ENCODE measurements around the gene GLTP.
A peak's percentile ranks its signal among the peaks of the same experiment; 100 is the strongest.

The GLTP gene

DNA sequence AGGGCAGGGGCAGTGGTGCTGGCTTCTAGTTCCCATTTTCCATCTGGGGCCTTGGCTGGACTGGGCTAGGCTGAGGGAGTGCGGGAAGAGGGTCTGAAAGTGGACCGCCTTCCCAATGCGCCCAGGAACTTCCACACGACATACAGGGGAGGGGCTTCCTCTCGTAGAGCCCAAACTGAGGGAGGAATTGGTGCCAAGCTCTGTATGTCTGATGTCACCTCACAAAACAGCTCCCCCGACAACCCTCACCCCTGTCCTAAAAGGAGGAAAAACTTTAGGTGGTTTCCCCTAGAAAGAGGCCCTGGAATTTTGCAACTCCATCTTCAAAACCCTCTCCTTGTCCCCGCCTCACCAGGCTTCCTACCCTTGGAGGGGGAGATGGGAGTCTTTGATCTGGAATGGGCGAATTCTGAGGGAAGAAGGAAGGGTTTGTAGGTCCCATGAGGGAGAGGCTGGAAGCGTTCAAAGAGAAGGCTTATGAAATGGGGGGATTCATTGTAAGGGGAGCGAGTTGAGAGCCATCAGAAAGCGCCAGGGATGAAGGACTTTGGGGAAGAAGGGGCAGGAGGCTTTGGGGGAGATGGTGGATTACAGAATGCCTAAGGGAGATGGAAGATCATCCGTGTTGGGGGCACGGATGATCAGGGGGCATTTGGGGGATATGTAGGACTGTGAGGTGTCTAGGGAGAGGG, 844 bp downstream of the GLTP start:
- H3K4me1 ChIP-seq (ENCODE audit: control insufficient read depth in 1 of 2, insufficient read depth in 1 of 2, low read depth in 1 of 2, low read length in 1 of 2): peaks cover 41 to 43% of the 10 kb centered on the region in 2 experiments
- TF ChIP-seq, protein P1, sequence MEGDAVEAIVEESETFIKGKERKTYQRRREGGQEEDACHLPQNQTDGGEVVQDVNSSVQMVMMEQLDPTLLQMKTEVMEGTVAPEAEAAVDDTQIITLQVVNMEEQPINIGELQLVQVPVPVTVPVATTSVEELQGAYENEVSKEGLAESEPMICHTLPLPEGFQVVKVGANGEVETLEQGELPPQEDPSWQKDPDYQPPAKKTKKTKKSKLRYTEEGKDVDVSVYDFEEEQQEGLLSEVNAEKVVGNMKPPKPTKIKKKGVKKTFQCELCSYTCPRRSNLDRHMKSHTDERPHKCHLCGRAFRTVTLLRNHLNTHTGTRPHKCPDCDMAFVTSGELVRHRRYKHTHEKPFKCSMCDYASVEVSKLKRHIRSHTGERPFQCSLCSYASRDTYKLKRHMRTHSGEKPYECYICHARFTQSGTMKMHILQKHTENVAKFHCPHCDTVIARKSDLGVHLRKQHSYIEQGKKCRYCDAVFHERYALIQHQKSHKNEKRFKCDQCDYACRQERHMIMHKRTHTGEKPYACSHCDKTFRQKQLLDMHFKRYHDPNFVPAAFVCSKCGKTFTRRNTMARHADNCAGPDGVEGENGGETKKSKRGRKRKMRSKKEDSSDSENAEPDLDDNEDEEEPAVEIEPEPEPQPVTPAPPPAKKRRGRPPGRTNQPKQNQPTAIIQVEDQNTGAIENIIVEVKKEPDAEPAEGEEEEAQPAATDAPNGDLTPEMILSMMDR (IDR thresholded peaks at IDR 0.05): no peak

DNA sequence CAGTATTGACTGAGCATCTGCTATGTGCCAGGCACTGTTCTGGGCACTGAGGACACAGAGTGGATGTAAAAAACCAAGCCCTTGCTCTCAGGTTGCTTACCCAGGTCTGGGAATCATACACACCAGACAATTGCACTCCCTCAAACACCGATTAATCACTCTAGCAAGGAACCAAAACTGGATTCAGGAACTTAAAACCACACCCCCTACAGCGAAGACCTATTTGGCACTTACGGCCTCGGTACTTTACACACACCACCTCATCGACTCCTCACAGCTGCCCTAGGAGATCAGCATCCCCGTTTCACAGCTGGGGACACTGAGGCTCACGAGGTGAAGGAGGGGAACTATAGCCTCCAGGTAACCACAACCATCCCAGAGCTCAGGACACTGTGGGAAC, 1.6 kb downstream of the GLTP start:
- Histone ChIP-seq H3K36me3 (no peaks in the 10 kb centered on the region), H3K27ac (peak overlapping the region; percentile 84), H3K27me3 (no peaks in the 10 kb centered on the region), H3K4me3 (ENCODE audit: low read depth in 1 of 2, low read length in 1 of 2) (peak overlapping the region; percentile 80 to 96), H3K4me1 (ENCODE audit: control insufficient read depth in 1 of 2, insufficient read depth in 1 of 2, low read depth in 1 of 2, low read length in 1 of 2) (peaks cover 41 to 47% of the 10 kb centered on the region in 2 experiments), H3K9me3 (no peaks in the 10 kb centered on the region)
- TF ChIP-seq, protein P1 (IDR thresholded peaks at IDR 0.05): no peak

More for the DNA sequence above, 844 bp downstream of the GLTP start:
- Histone ChIP-seq H3K4me3 (ENCODE audit: low read depth in 1 of 2, low read length in 1 of 2) (peak overlapping the region; percentile 80 to 96), H3K9me3 (no peaks in the 10 kb centered on the region), H3K27ac (peak overlapping the region; percentile 84), H3K36me3 (no peaks in the 10 kb centered on the region), H3K27me3 (no peaks in the 10 kb centered on the region)

DNA sequence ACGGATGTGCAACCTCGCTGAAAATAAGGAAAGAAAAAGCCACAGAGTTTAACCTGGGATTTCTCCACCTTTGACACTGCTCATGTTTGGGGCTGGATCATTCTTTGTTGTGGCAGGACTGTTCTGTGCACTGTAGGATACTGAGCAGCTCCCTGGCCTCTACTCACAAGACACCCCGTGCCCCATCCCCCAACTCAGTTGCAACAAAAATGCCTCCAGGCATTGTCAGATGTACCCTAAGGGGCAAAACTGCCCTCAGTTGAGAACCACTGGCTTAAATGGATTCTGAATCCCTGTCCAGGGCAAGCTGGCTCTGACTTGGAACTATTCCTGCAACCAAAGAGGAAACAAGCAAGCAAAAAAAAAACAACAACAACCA, 2.1 kb downstream of the GLTP start:
- Histone ChIP-seq H3K27ac (peak overlapping the region; percentile 84), H3K9me3 (no peaks in the 10 kb centered on the region), H3K4me3 (ENCODE audit: low read depth in 1 of 2, low read length in 1 of 2) (peak overlapping the region in 1 of 2 experiments; percentile 80), H3K27me3 (no peaks in the 10 kb centered on the region), H3K4me1 (ENCODE audit: control insufficient read depth in 1 of 2, insufficient read depth in 1 of 2, low read depth in 1 of 2, low read length in 1 of 2) (peaks cover 41 to 47% of the 10 kb centered on the region in 2 experiments), H3K36me3 (no peaks in the 10 kb centered on the region)
- TF ChIP-seq, protein P1 (IDR thresholded peaks at IDR 0.05): no peak

DNA sequence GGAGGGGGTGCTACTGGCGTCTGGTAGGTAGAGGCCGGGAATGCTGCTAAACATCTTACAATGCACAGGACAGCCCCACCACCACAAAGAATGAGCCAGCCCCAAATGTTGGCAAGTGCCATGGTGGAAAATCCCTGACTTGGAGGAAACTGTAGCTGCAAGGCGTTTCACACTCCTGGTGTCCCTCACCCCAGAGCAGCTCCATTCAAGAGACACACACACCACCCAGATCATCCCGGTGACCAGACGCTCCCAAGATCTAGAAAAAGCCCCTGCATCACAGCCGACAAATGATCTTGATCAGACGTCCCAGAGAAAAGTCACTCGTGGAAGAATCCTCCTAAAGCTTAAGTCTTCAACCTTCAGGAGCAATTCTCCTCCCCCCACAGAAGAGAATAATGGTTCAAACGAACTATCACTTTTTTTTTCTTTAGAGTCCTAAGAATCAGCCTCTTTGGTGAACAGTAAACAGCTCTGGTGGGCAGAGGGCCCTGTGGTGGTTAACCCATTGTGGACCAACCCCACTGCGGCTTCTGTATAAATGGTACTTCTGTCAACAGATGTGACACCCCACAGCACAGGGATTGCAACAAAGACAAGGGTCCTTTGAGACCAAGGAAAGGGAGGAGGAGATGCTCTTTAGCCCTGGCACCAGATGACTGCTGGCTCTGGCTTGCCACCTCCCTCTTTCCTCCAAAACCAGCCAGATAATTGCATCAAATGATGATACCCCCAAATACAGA, 2.7 kb downstream of the GLTP start:
- peak overlapping the region; percentile 84 for H3K27ac ChIP-seq
- H3K4me3 ChIP-seq (ENCODE audit: low read depth in 1 of 2, low read length in 1 of 2): no peak overlapping the region
- peaks cover 44 to 52% of the 10 kb centered on the region in 2 experiments for H3K4me1 ChIP-seq (ENCODE audit: control insufficient read depth in 1 of 2, insufficient read depth in 1 of 2, low read depth in 1 of 2, low read length in 1 of 2)
- TF ChIP-seq, protein P1 (IDR thresholded peaks at IDR 0.05): no peak
- H3K9me3 ChIP-seq: no peaks in the 10 kb centered on the region
- no peaks in the 10 kb centered on the region for H3K27me3 ChIP-seq
- no peaks in the 10 kb centered on the region for H3K36me3 ChIP-seq

DNA sequence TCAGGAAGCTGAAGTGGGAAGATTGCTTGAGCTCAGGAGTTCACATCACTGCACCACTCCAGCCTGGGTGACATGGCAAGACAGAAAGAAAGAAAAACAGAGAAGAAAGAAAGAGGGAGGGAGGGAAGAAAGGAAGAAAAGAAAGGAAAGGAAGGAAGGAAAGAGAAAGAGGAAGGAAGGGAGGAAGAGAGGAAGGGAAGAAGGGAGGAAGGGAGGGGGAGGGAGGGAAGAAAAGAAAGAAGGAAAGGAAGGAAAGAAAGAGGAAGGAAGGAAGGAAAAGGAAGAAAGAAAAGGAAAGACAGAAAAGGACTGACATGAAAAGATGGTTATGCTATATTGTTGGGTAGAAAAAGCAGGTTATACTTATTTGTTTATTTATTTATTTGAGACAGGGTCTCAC, 3.9 kb downstream of the GLTP start:
- H3K4me1 ChIP-seq (ENCODE audit: control insufficient read depth in 1 of 2, insufficient read depth in 1 of 2, low read depth in 1 of 2, low read length in 1 of 2): peaks cover 57 to 65% of the 10 kb centered on the region in 2 experiments
- H3K27ac ChIP-seq: peak overlapping the region; percentile 25

More for the DNA sequence above, 3.9 kb downstream of the GLTP start:
- Histone ChIP-seq H3K36me3 (no peaks in the 10 kb centered on the region), H3K4me3 (ENCODE audit: low read depth in 1 of 2, low read length in 1 of 2) (no peak overlapping the region), H3K9me3 (no peaks in the 10 kb centered on the region), H3K27me3 (no peaks in the 10 kb centered on the region)
- TF ChIP-seq, protein P1 (IDR thresholded peaks at IDR 0.05): no peak
